GM18951 (cell line): ENCODE results near the gene PALS1.

Experiments used
- POLR2A ChIP-seq: IDR thresholded peaks from 4 replicates; pipeline ENCODE4 v1.6.1; 2011; ENCODE audit warnings: mild to moderate bottlenecking; ENCODE audit not compliant: insufficient read length, insufficient read depth; ENCODE audit errors: extremely low read depth
- in situ Hi-C: fragments of 300-500 bp; cut with MboI; formaldehyde crosslinking; loops from one replicate; pipeline ENCODE4 v1.12.0; 2022; ENCODE audit warnings: low sequenced_read_pairs, mixed read lengths, inconsistent platforms; ENCODE audit not compliant: unreplicated experiment

Gene PALS1

DNA sequence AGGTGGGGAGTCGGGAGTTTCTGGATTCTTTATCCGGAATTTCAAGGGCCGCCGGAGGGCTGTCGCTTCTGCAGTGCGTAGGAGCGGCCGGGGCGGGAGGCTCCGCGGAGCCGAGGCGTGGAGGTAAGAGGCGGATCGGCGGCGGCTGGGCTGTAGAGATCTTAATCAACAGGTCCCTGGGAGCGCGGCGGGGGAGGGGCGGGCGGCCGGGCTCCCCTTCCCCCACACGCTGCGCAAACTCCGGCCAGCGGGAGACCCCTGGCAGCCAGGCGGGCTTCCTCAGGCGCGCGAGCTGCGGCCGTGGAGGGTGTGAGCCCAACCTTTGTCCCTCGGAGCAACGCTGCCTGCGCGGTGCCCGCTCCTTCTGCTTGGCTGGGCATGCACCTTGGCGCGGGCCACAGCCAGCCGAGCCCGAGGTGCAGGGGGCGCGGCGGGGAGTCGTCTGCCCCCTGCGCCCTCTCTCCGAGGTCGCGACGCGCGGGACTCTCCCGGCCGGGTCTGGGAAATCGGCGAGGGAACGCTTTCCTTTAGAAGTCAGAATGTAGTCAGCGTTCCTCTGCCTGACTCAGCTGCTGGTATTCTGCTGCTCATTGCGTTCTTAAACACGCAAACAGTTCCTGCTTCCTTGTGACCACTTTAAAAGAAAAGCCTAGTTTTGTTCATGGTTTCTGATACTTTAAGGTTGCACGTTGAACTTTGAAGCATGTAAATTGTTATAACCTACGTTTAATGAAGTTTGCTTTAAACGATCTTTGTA, at the start of gene PALS1:
Gene PALS1 (plus strand): TSS at position 25 of the 757 bp plus-strand sequence. CDS start 37,736 bp downstream, outside the sequence.
- in situ Hi-C loops, result no loop called here
- peak; percentile 6 for TF ChIP-seq POLR2A

DNA sequence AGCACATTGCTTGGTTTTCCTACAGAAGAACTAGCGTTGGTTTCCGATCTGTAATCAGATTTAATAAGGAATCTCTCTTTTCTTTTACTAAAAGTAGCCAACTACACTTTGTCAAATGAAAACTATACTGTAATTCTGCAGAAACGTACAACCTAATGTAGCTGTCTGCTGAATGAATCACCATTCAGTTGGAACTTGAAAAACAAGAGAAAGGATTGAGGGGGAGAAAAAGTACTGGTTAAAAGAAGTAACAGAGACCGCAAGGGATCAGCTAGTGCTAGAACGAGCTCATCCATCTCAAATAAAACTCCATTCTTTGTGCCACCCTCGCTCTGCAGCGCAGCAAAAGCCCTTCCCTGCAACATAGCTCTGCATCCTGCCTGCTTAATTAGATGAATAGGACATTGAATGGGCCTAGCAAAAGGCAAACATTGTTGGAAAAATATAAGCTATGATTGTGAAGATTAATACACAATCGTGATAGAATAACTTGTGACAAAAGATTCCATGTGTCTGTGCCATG, 49.4 kb upstream of the PALS1 start:
- in situ Hi-C loops, result no loop called here
- no peak for TF ChIP-seq POLR2A

DNA sequence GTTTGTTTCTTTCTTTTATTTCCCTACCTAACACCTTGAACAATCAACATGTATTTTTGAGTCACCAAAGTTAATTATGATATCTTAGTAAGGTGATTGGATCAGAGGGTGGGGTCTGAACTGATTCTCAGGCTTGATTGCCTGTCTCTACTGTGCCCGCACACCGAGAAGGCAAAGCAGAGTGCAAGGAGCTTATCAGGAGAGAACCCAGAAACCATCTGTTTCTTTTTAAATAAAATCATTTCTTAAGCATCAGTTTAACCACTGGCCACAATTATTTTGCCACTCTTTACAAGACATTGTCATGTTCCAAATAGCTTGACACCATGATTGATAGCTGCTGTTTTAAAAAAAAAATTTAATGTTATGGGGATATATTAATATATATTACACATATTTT, 48.9 kb upstream of the PALS1 start:
- in situ Hi-C loops, result no loop called here

DNA sequence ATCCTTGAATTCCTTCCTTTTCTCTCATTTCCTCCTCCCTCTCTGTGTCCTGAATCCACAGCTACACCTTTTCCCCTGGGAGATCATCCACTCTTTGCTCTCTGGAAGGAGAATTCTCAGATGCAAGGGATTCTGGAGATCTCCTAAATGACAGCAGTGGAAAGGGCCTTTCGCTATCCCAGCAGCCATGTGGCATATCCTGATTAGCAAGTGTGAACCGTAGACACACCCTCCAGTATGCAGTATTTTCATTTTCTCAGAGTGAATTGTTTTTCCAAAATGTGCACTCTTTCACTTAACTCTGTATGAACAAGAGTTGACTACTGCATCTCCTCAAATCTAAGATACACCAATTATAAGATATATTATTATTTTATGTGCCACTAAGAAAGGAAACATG, 46.0 kb upstream of the PALS1 start:
- in situ Hi-C loops, result no loop called here
- TF ChIP-seq POLR2A, result no peak

More for the DNA sequence above, 48.9 kb upstream of the PALS1 start:
- no peak for TF ChIP-seq POLR2A

DNA sequence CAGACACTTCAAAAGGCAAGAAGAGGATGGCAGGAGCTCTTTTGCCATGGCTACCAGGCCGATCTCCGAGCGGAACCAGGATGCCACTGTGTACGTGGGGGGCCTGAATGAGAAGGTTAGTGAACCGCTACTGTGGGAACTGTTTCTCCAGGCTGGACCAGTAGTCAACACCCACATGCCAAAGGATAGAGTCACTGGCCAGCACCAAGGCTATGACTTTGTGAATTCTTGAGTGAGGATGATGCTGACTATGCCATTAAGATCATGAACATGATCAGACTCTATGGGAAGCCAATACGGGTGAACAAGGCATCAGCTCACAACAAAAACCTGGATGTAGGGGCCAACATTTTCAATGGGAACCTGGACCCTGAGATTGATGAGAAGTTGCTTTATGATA, 42.2 kb upstream of the PALS1 start:
- in situ Hi-C loops, result no loop called here
- TF ChIP-seq POLR2A, result no peak

DNA sequence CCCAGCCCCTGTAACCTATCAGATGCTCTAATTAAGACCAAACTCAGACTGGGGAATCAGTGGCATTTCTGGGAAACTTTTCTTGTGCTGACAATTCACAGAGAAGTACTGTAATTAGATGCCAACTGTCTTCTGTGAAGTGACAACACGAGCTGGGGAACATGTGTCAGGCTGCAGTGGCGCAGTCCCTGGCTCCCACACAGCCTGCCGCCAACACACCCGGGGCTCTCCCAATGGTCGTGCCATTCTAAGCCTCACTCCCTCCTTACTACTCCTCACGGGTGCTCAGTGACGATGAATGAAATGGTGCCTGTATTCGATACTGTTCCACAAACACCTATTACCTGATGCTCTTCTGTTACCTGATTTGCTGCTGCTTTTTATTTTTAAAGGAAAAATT, 33.4 kb upstream of the PALS1 start:
- in situ Hi-C loops, result no loop called here
- TF ChIP-seq POLR2A, result no peak

DNA sequence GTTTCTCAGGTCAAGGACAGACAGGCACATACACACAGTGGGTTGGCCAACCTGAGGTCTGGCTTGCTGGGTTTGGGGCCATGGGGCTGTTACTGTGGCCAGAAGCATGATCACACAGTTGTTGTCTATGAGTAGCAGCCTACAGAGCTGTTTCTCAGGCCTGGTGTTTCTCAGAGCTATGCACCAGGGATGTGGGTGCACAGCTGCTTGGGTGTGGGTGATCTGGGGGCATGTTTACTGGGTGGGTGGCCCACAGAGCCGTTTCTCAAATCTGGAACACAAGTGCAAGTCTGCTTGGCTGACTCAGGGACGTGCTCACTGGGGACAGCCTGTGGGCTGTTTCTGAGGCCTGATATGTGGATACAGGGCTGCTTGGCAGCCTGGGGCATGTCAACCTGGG, 23.1 kb upstream of the PALS1 start:
- in situ Hi-C loops, result no loop called here
- no peak for TF ChIP-seq POLR2A

DNA sequence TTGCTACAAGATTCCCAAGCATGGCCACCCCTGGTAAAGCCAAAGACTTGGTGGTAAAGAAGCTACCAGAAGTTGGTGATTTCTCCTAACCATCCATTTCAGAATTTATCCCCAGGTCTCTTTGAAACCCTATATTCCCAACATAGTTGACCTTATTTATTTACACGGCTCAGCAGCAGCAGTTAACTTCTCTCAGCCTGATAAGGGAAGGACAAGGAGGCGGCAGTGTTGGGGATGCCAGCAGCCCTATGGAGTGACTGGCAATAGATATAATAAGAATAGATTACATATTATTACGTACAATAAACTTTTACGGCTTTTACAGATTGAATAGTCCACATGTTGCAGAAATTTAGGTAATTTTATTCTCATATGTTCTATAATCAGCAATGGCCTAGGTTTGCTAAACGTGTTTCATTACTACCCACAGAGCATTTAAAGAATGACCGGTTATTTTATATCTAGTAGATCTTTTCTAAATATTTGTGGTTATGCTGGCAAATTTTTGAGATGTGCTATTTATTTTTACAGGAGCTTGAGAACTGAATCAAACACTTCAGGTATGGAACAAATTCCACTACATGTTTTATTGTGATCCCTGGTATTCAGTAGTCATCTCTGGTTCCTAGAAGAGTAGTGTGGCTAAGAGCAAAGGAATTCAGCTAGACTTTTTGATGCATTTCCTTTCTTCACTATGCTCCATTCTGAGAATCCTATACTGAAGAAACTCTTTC, 19.8 kb upstream of the PALS1 start:
- in situ Hi-C loops, result no loop called here

DNA sequence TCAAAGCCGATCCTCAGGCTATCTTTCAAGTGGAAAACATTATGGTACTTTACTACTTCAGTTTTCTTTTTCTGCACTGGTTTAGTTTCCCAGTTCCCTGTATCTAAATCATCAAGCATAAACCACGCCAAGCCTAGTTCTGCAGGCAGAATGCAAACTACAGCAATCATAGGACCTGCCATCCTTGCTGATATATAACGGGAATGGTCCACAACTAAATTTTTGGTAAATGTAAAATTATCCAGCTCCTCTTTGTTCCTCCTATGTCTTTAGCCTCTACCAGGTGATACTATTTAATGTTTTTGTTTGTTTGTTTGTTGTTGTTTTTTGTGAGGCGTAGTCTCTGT, 19.3 kb upstream of the PALS1 start:
- in situ Hi-C loops, result no loop called here
- TF ChIP-seq POLR2A, result no peak

More for the DNA sequence above, 19.8 kb upstream of the PALS1 start:
- TF ChIP-seq POLR2A, result no peak

DNA sequence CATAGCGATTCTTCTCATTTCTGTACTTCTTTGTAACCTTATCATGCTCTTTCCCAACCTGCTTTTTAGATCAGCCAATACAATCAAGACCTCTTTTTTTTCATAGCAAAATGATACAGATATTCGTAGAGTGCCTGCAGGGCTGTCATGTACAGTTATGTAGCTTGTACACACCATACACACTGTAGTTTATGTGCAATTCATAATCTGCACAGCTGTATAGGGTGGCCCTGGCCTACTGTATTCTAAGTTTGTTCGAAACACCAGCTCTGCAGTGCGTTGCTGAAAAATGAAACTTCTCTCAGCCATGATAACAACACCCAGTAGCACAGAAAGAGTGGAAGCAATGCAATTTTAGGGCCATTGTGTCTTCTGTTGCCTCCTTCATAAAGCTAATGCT, 15.7 kb upstream of the PALS1 start:
- in situ Hi-C loops, result no loop called here
- no peak for TF ChIP-seq POLR2A

DNA sequence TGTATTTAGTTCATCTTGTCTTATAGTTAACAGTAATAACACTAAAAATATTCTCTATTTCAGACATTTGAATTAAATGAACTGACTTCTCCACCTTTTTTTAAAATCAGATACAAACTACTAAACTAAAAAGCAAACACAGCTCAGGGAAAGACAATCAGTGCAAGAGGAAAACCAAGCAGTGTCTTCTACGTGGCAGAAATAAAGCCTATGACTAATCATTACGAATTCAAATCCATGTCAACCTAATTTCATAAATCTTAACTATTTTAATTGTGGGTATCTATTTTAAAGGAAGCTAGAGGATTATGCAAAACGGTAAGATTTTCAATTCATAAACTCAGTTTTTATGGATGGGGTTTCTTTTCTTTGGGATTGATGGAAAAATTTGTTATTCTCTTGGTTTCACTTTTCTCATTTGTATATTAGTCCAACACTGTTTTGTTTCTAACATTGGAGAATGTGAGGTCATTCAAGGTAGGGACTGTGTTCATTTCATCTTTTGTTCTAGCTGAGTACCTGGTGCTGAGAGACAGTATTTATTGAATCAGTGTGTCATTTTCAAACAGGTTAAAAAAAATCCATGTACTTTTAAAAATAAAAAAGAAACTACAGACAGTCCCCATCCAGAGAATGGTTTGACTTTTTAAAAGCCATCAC, 12.8 kb upstream of the PALS1 start:
- in situ Hi-C loops, result no loop called here

DNA sequence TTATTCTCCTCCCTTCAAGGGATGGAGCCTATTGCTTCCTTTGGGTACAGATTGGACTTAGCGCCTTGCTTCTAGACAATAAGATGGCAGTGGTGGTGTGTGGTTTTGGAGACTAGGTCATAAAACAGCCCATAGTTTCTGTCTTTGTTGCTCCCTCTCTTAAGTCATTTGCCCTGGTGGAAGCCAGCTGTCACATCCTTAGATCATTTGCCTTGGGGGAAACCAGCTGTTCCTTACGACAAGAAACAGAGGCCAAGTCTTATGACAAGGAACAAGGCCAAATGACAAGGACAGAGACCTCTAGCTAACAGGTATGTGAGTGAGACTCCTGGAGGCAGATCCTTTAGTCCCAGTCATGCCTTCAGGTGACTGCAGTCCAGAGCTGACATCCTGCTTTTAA, 9.2 kb upstream of the PALS1 start:
- in situ Hi-C loops, result no loop called here
- no peak for TF ChIP-seq POLR2A

More for the DNA sequence above, 12.8 kb upstream of the PALS1 start:
- no peak for TF ChIP-seq POLR2A

DNA sequence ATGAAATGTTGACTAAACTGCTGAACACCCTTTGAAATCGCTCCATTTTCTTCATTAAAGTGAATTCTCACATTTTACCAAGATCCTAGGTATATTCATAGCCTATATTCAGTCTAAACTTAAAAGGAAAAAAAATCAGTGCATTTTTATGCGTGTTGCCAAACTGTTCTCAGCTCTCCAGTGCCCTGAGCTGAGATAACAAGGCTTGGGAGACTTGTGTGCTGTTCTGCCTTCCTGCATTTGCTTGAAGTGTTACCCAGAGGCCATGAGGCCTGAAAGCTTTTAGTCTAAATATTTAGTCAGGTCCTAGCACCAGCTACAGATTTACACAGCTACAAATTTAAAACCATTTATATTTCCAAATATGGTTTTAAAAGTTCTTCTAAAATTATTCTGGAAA, 8.6 kb upstream of the PALS1 start:
- in situ Hi-C loops, result no loop called here
- TF ChIP-seq POLR2A, result no peak
